ENCODE measurements around the gene JAKMIP1.
"Not testable (repeated sequence)": the region's sequence is repeated elsewhere in the genome, so short reads cannot be mapped to it uniquely, and the experiment has no call there.

Gene JAKMIP1

GRCh38 chr4:6002492-6002833, 197.9 kb downstream of the JAKMIP1 start:
- no peak for DNase-seq

- DNase-seq, result no peak
Observed at GRCh38 chr4:6001680-6002491, 198.5 kb downstream of the JAKMIP1 start.

- DNase-seq, result no peak
Observed at GRCh38 chr4:5999830-6000365, 200.5 kb downstream of the JAKMIP1 start.

- no peak for DNase-seq
Observed at GRCh38 chr4:5999356-5999755, 201.0 kb downstream of the JAKMIP1 start.

- DNase-seq, result peak; percentile 95
Observed at GRCh38 chr4:5998333-5998936, 201.9 kb downstream of the JAKMIP1 start.

GRCh38 chr4:5996641-5997040, 203.7 kb downstream of the JAKMIP1 start:
- peak; percentile 79 for DNase-seq

- DNase-seq, result peak; percentile 43
Observed at GRCh38 chr4:5995901-5996623, 204.3 kb downstream of the JAKMIP1 start.

GRCh38 chr4:5993876-5994811, 206.2 kb downstream of the JAKMIP1 start:
- DNase-seq, result peak; percentile 35

- DNase-seq, result not testable (repeated sequence)
Observed at GRCh38 chr4:5993346-5993745, 207.0 kb downstream of the JAKMIP1 start.

GRCh38 chr4:5992828-5993321, 207.5 kb downstream of the JAKMIP1 start:
- no peak for DNase-seq

- DNase-seq, result no peak
Observed at GRCh38 chr4:5992171-5992827, 208.1 kb downstream of the JAKMIP1 start.

- no peak for DNase-seq
Observed at GRCh38 chr4:5991405-5991804, 208.9 kb downstream of the JAKMIP1 start.

- no peak for DNase-seq
Observed at GRCh38 chr4:5990446-5991160, 209.7 kb downstream of the JAKMIP1 start.

GRCh38 chr4:5989236-5990225, 210.8 kb downstream of the JAKMIP1 start:
- DNase-seq, result no peak

GRCh38 chr4:5988086-5988845, 212.1 kb downstream of the JAKMIP1 start:
- DNase-seq, result no peak

GRCh38 chr4:5984843-5985242, 215.5 kb downstream of the JAKMIP1 start:
- DNase-seq, result no peak

- no peak for DNase-seq
Observed at GRCh38 chr4:5982156-5982973, 218.0 kb downstream of the JAKMIP1 start.
